GM23338 (cell line): ENCODE measurements around the gene SEMA4D. TPM values are rescaled to one million over a fixed set of nuclear protein-coding genes. Genes with fewer than 3 reads are reported as not detected.

Experiments used
- ATAC-seq: fragments of 200-7000 bp; cut with Tn5 transposase; 3 replicates; pipeline ENCODE4 v1.9.1; 2020
- DNase-seq: peaks from one replicate; pipeline ENCODE4 v3.0.0-alpha.2; 2015; ENCODE audit warnings: low spot score
- H2AFZ ChIP-seq: fragments of 200-600 bp; sonication (generic); 2 replicates; pipeline ENCODE4 v1.8.0; 2016; ENCODE audit warnings: antibody characterized with exemption, mild to moderate bottlenecking, moderate library complexity
- H3F3A ChIP-seq: fragments of 200-600 bp; sonication (generic); replicated peaks from 2 replicates; pipeline ENCODE4 v1.8.0; 2017; ENCODE audit warnings: antibody characterized with exemption, mixed run types, low read depth
- H3K27ac ChIP-seq: fragments of 200-600 bp; sonication (generic); 2 replicates; pipeline ENCODE4 v1.6.1; 2016; ENCODE audit warnings: low read depth
- H3K27me3 ChIP-seq: fragments of 200-600 bp; sonication (generic); 2 replicates; pipeline ENCODE4 v1.8.0; 2016; ENCODE audit warnings: mild to moderate bottlenecking, mixed run types, moderate library complexity; ENCODE audit not compliant: insufficient read depth
- H3K36me3 ChIP-seq: fragments of 200-600 bp; sonication (generic); 2 replicates; pipeline ENCODE4 v1.8.0; 2016; ENCODE audit warnings: mild to moderate bottlenecking; ENCODE audit not compliant: insufficient read depth
- H3K4me1 ChIP-seq: fragments of 200-600 bp; sonication (generic); 2 replicates; pipeline ENCODE4 v1.8.0; 2016; ENCODE audit warnings: mild to moderate bottlenecking, moderate library complexity; ENCODE audit not compliant: insufficient read depth
- H3K4me2 ChIP-seq: fragments of 200-600 bp; sonication (generic); 2 replicates; pipeline ENCODE4 v1.7.1; 2017; ENCODE audit warnings: mixed run types
- H3K4me3 ChIP-seq: fragments of 200-600 bp; sonication (generic); 2 replicates; pipeline ENCODE4 v1.6.1; 2016; ENCODE audit warnings: mixed run types
- H3K79me2 ChIP-seq: fragments of 200-600 bp; sonication (generic); replicated peaks from 2 replicates; pipeline ENCODE4 v1.8.0; 2017; ENCODE audit warnings: mild to moderate bottlenecking; ENCODE audit not compliant: insufficient read depth
- H3K9me2 ChIP-seq: fragments of 200-600 bp; sonication (generic); 2 replicates; pipeline ENCODE4 v1.8.0; 2017; ENCODE audit not compliant: insufficient read depth
- H4K20me1 ChIP-seq: fragments of 200-600 bp; sonication (generic); replicated peaks from 2 replicates; pipeline ENCODE4 v1.8.0; 2017; ENCODE audit warnings: mild to moderate bottlenecking; ENCODE audit not compliant: insufficient read depth
- H3K27ac Mint-ChIP-seq: 2 replicates; pipeline ENCODE4 v1.8.0; 2020; ENCODE audit warnings: inconsistent platforms, mild to moderate bottlenecking, moderate library complexity, mixed read lengths
- H3K27me3 Mint-ChIP-seq: 3 replicates; pipeline ENCODE4 v1.8.0; 2022; ENCODE audit warnings: low read depth, mild to moderate bottlenecking, moderate library complexity, mixed read lengths, inconsistent platforms; ENCODE audit not compliant: insufficient read depth, poor library complexity
- H3K36me3 Mint-ChIP-seq: 3 replicates; pipeline ENCODE4 v1.8.0; 2021; ENCODE audit warnings: low read depth, mild to moderate bottlenecking, inconsistent platforms, moderate library complexity, mixed read lengths
- H3K4me1 Mint-ChIP-seq: 3 replicates; pipeline ENCODE4 v1.8.0; 2020; ENCODE audit warnings: mild to moderate bottlenecking, inconsistent platforms, mixed read lengths
- H3K4me3 Mint-ChIP-seq: 3 replicates; pipeline ENCODE4 v1.8.0; 2021; ENCODE audit warnings: moderate library complexity, mild to moderate bottlenecking, inconsistent platforms, mixed read lengths
- H3K9me3 Mint-ChIP-seq: 3 replicates; pipeline ENCODE4 v1.8.0; 2020; ENCODE audit warnings: moderate library complexity, mild to moderate bottlenecking, inconsistent platforms, mixed read lengths
- CREB1 ChIP-seq: fragments of 250-450 bp; sonication (Bioruptor Pico); IDR thresholded peaks from 2 replicates; pipeline ENCODE4 v1.5.0; 2020; ENCODE audit warnings: low read depth, mild to moderate bottlenecking, moderate library complexity
- EZH2phosphoT487 ChIP-seq: fragments of 200-600 bp; sonication (generic); IDR thresholded peaks from one replicate; pipeline ENCODE4 v1.8.1; 2018; ENCODE audit warnings: antibody characterized with exemption; ENCODE audit not compliant: unreplicated experiment
- JUNB ChIP-seq: IDR thresholded peaks from one replicate; pipeline ENCODE4 v1.6.1; 2016; ENCODE audit warnings: antibody characterized with exemption; ENCODE audit not compliant: unreplicated experiment
- NANOG ChIP-seq: IDR thresholded peaks from 2 replicates; pipeline ENCODE4 v1.6.1; 2016; ENCODE audit warnings: antibody characterized with exemption, borderline replicate concordance
- POLR2AphosphoS5 ChIP-seq: IDR thresholded peaks from 2 replicates; pipeline ENCODE4 v1.6.1; 2016; ENCODE audit warnings: antibody characterized with exemption, low read depth
- STAT1 ChIP-seq: IDR thresholded peaks from one replicate; pipeline ENCODE4 v1.6.1; 2016; ENCODE audit warnings: antibody characterized with exemption; ENCODE audit not compliant: unreplicated experiment
- ZNF114 ChIP-seq: fragments of 250-450 bp; sonication (Bioruptor Pico); IDR thresholded peaks from 2 replicates; pipeline ENCODE4 v1.5.0; 2020; ENCODE audit warnings: mild to moderate bottlenecking, moderate library complexity
- ZNF331 ChIP-seq: fragments of 250-450 bp; sonication (Bioruptor Pico); IDR thresholded peaks from 2 replicates; pipeline ENCODE4 v1.5.0; 2020; ENCODE audit warnings: low read depth, mild to moderate bottlenecking, moderate library complexity
- polyA plus RNA-seq: library from polyadenylated mRNA; unstranded; fragments of >200 nt; fragmentation: Nextera tagmentation; extraction: Ambion mirVana; gene quantifications from 2 replicates; pipeline ENCODE4 v1.2.1, GENCODE V29; 2016
- total RNA-seq: library from RNA; depleted of rRNA; stranded (reverse); fragments of >200 nt; shearing (Covaris generic); gene quantifications from 2 replicates; pipeline ENCODE4 v1.2.3, GENCODE V29; 2014
- TF ChIP-seq, protein P1 (sequence below): IDR thresholded peaks from one replicate; pipeline ENCODE4 v1.6.1; 2018; ENCODE audit warnings: antibody characterized with exemption; ENCODE audit not compliant: unreplicated experiment
- TF ChIP-seq, protein P2 (sequence below): IDR thresholded peaks from 2 replicates; pipeline ENCODE4 v1.6.1; 2016; ENCODE audit warnings: antibody characterized with exemption
- TF ChIP-seq, protein P3 (sequence below), 2 experiments: fragments of 200-600 bp in 1 of 2; sonication (generic) in 1 of 2; conservative IDR thresholded peaks; 2 replicates each; pipeline versions ENCODE4 v1.5.1 to v1.6.1; 2016 to 2017; ENCODE audit warnings: antibody characterized with exemption in 2 of 2, low read depth in 2 of 2, mild to moderate bottlenecking in 2 of 2, moderate library complexity in 1 of 2

Gene SEMA4D
- total and polyA plus RNA-seq, 2 experiments from 2014 or later: 19.3 to 63.0 TPM

DNA sequence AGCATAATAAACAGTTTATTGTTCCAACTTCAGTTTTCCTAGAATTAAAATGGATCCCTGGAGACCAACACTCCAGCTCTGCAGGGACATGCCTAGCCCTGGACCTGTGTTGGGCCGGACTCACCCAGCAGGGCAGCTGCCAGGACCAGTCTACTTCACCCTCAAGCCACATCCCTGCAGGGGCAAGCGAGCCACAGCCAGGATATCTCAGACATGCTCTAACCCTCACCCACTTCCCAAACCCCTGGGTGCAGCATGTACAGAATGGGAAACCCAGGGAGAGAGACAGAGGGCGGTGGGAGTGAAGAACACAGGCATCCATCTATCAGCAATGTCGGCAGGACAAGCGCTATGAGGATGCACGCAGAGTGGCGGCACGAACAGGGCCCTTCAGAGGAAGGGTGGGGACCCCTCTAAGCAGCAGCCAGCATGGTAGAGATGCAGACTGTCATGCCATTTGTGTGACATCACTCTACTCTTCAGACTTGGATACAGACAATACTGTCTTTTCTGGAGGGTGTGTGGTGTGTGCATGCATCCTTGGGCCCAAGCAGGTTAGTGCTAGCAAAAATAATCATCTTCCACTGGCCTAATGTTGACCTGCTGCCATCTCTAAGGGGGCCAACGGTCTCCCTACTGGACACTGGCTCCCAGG lies 83.1 kb downstream of the SEMA4D start:
- H3K4me1 Mint-ChIP-seq: peaks cover 57% of the 10 kb centered on the region
- Histone ChIP-seq H3K4me1 (peaks cover 30% of the 10 kb centered on the region), H3F3A (peaks cover 8% of the 10 kb centered on the region), H3K36me3 (no peaks in the 10 kb centered on the region), H3K4me2 (no peak overlapping the region), H3K9me2 (no peaks in the 10 kb centered on the region), H3K79me2 (peaks cover 54% of the 10 kb centered on the region), H2AFZ (no peak overlapping the region), H3K27me3 (no peaks in the 10 kb centered on the region), H3K27ac (no peak overlapping the region; the same call in 1 of the 2 replicates), H4K20me1 (peaks cover 24% of the 10 kb centered on the region), H3K4me3 (no peak overlapping the region)
- no peak for TF ChIP-seq ZNF114 (CRISPR knock-in tag)
- TF ChIP-seq, protein P1, sequence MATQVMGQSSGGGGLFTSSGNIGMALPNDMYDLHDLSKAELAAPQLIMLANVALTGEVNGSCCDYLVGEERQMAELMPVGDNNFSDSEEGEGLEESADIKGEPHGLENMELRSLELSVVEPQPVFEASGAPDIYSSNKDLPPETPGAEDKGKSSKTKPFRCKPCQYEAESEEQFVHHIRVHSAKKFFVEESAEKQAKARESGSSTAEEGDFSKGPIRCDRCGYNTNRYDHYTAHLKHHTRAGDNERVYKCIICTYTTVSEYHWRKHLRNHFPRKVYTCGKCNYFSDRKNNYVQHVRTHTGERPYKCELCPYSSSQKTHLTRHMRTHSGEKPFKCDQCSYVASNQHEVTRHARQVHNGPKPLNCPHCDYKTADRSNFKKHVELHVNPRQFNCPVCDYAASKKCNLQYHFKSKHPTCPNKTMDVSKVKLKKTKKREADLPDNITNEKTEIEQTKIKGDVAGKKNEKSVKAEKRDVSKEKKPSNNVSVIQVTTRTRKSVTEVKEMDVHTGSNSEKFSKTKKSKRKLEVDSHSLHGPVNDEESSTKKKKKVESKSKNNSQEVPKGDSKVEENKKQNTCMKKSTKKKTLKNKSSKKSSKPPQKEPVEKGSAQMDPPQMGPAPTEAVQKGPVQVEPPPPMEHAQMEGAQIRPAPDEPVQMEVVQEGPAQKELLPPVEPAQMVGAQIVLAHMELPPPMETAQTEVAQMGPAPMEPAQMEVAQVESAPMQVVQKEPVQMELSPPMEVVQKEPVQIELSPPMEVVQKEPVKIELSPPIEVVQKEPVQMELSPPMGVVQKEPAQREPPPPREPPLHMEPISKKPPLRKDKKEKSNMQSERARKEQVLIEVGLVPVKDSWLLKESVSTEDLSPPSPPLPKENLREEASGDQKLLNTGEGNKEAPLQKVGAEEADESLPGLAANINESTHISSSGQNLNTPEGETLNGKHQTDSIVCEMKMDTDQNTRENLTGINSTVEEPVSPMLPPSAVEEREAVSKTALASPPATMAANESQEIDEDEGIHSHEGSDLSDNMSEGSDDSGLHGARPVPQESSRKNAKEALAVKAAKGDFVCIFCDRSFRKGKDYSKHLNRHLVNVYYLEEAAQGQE: no peak
- TF ChIP-seq, protein P2, sequence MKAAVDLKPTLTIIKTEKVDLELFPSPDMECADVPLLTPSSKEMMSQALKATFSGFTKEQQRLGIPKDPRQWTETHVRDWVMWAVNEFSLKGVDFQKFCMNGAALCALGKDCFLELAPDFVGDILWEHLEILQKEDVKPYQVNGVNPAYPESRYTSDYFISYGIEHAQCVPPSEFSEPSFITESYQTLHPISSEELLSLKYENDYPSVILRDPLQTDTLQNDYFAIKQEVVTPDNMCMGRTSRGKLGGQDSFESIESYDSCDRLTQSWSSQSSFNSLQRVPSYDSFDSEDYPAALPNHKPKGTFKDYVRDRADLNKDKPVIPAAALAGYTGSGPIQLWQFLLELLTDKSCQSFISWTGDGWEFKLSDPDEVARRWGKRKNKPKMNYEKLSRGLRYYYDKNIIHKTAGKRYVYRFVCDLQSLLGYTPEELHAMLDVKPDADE: no peak
- no peak for TF ChIP-seq ZNF331 (CRISPR knock-in tag)
- no peak for TF ChIP-seq NANOG
- TF ChIP-seq STAT1: no peak
- DNase-seq: no peak
- no peak overlapping the region for H3K27ac Mint-ChIP-seq
- H3K27me3 Mint-ChIP-seq: peaks cover 12% of the 10 kb centered on the region
- H3K9me3 Mint-ChIP-seq: no peaks in the 10 kb centered on the region; the same call in 2 of the 3 replicates
- ATAC-seq: no peak
- peaks cover 19% of the 10 kb centered on the region for H3K36me3 Mint-ChIP-seq
- H3K4me3 Mint-ChIP-seq: no peak overlapping the region

DNA sequence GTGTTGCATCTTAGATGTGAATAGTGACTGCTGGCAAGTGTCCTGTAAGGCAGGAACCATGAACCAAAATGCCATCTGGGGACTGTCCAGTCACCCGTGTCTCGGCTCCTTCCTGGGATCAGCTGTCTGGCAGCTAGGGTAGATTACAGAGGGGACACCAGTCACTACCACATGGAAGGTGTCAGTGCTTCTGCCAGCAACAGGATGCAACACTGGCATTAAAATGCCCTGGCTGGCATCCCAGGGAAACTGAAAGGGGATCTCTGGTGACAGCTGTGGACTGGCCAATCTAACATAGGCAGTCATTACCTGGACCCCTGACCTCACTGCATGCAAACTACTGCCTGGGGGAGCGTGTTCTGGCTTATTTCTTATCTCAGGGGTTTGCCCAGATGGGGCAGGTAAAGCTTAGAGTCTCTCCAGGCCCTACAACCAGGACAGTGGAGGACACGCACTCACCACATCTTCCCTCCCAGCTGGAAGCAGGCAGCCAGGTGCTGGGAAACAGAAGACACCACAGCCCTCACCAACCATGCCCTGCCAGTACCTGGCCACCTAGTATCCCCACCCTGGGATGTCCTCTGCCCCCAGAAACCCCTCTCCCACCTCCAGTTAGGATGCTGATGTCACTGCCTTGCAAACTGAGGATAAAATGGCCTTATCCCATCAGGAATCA lies 83.8 kb downstream of the SEMA4D start:
- Mint-ChIP-seq H3K4me1 (peaks cover 62% of the 10 kb centered on the region), H3K36me3 (peaks cover 21% of the 10 kb centered on the region), H3K27ac (peak overlapping the region; percentile 76; the same call in 1 of the 2 replicates), H3K4me3 (no peak overlapping the region), H3K9me3 (no peaks in the 10 kb centered on the region; the same call in 2 of the 3 replicates), H3K27me3 (peaks cover 11% of the 10 kb centered on the region)
- Histone ChIP-seq H3K9me2 (no peaks in the 10 kb centered on the region), H3K4me1 (peaks cover 30% of the 10 kb centered on the region), H3K36me3 (no peaks in the 10 kb centered on the region), H3K79me2 (peaks cover 56% of the 10 kb centered on the region), H3K4me2 (no peak overlapping the region; the same call in 1 of the 2 replicates), H3F3A (peaks cover 8% of the 10 kb centered on the region), H4K20me1 (peaks cover 24% of the 10 kb centered on the region), H3K27me3 (no peaks in the 10 kb centered on the region), H2AFZ (no peak overlapping the region), H3K4me3 (no peak overlapping the region), H3K27ac (no peak overlapping the region)
- DNase-seq: no peak
- no peak for ATAC-seq
- TF ChIP-seq ZNF114 (CRISPR knock-in tag) (no peak), ZNF331 (CRISPR knock-in tag) (no peak), EZH2phosphoT487 (no peak), STAT1 (no peak), CREB1 (no peak), JUNB (no peak), POLR2AphosphoS5 (no peak)
- TF ChIP-seq, protein P3, sequence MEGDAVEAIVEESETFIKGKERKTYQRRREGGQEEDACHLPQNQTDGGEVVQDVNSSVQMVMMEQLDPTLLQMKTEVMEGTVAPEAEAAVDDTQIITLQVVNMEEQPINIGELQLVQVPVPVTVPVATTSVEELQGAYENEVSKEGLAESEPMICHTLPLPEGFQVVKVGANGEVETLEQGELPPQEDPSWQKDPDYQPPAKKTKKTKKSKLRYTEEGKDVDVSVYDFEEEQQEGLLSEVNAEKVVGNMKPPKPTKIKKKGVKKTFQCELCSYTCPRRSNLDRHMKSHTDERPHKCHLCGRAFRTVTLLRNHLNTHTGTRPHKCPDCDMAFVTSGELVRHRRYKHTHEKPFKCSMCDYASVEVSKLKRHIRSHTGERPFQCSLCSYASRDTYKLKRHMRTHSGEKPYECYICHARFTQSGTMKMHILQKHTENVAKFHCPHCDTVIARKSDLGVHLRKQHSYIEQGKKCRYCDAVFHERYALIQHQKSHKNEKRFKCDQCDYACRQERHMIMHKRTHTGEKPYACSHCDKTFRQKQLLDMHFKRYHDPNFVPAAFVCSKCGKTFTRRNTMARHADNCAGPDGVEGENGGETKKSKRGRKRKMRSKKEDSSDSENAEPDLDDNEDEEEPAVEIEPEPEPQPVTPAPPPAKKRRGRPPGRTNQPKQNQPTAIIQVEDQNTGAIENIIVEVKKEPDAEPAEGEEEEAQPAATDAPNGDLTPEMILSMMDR (conservative IDR thresholded peaks at IDR 0.05; ENCODE audit: low read depth in 2 of 2): no peak
- TF ChIP-seq, protein P1: no peak
- TF ChIP-seq, protein P2: no peak
